Sigmoid colon (tissue), 7 donors: ENCODE measurements around the gene FRMD1. TPM values are rescaled to one million over a fixed set of nuclear protein-coding genes. Genes with fewer than 3 reads are reported as not detected.

Experiments used
- DNase-seq: peaks from one replicate; pipeline ENCODE4 v3.0.0-alpha.2; 2019
- H3K27ac ChIP-seq, 4 donors: fragments of 200-600 bp; sonication (generic); one replicate each; pipeline ENCODE4 v1.5.1; 2016 to 2019; ENCODE audit warnings: mild to moderate bottlenecking in 1 of 4
- H3K27me3 ChIP-seq, 3 donors: fragments of 200-600 bp; sonication (generic); one replicate each; pipeline ENCODE4 v1.5.1; 2019; ENCODE audit warnings: mild to moderate bottlenecking in 1 of 3
- H3K36me3 ChIP-seq, 4 donors: fragments of 200-600 bp; sonication (generic); one replicate each; pipeline ENCODE4 v1.5.1; 2016 to 2019
- H3K4me1 ChIP-seq, 4 donors: fragments of 200-600 bp; sonication (generic); one replicate each; pipeline ENCODE4 v1.5.1; 2017 to 2019
- H3K4me3 ChIP-seq, 4 donors: fragments of 200-600 bp; sonication (generic); one replicate each; pipeline ENCODE4 v1.5.1; 2017 to 2019; ENCODE audit warnings: mild to moderate bottlenecking in 2 of 4, moderate library complexity in 1 of 4
- H3K9me3 ChIP-seq, 4 donors: fragments of 200-600 bp in 3 of 4; sonication (generic) in 3 of 4; one replicate each; pipeline versions ENCODE4 v1.5.1 to v1.6.1; 2013 to 2019
- EP300 ChIP-seq, 4 donors: sonication (generic); formaldehyde crosslinking; IDR thresholded peaks; one replicate each; pipeline ENCODE4 v1.6.1; 2017; ENCODE audit warnings: antibody characterized with exemption in 4 of 4
- POLR2A ChIP-seq, 2 donors: fragments of 450-650 bp; IDR thresholded peaks; one replicate each; pipeline ENCODE4 v1.6.1; 2016; ENCODE audit warnings: antibody characterized with exemption in 2 of 2, mild to moderate bottlenecking in 2 of 2, moderate library complexity in 2 of 2
- POLR2AphosphoS5 ChIP-seq, 4 donors: sonication (generic); formaldehyde crosslinking; IDR thresholded peaks; one replicate each; pipeline ENCODE4 v1.6.1; 2017; ENCODE audit warnings: antibody characterized with exemption in 4 of 4
- WGBS, 2 donors: extraction: QIAGEN DNeasy Blood & Tissue Kit; methylation state at CpG; one replicate each; pipeline ENCODE4 v1.1.7; 2013; 5-methylcytosine and 5-hydroxymethylcytosine counted together
- intact Hi-C: fragments of 100-400 bp; cut with DNase I; formaldehyde crosslinking; loops from one replicate; pipeline ENCODE4 v1.15.1; 2023
- polyA plus RNA-seq, 3 donors: library from polyadenylated mRNA; stranded (reverse); fragments of 200-250 nt; gene quantifications; one replicate each; pipeline ENCODE4 v1.2.3, GENCODE V29; 2013
- total RNA-seq, 4 donors: library from RNA; depleted of rRNA; stranded (reverse); fragments of >200 nt; gene quantifications; one replicate each; pipeline ENCODE4 v1.1.0, GENCODE V29; 2016
- TF ChIP-seq, protein P1 (sequence below), 4 experiments: fragments of 450-650 bp in 3 of 4; fragments of 200-600 bp in 1 of 4; IDR thresholded peaks; one replicate each; pipeline ENCODE4 v1.5.1; 2016 to 2019; ENCODE audit warnings: antibody characterized with exemption in 4 of 4, mild to moderate bottlenecking in 3 of 4, moderate library complexity in 2 of 4
- donor health status: healthy with polysubstance abuse.
- donor health status: Bipolar disorder and iron deficiency.
- donor health status: healthy.

Gene FRMD1
- total and polyA plus RNA-seq, 7 donors: 0.36 to 12.0 (median 4.2) TPM; not detected in 2

GRCh38 chr6:168044521-168045130 lies 34.4 kb downstream of the FRMD1 start:
- intact Hi-C loops: no loop called here
- Histone ChIP-seq H3K4me1 (peaks cover 0 to 7% (median 0%) of the 10 kb centered on the region in 4 donors), H3K4me3 (no peak overlapping the region), H3K27ac (no peak overlapping the region), H3K9me3 (peaks cover 0 to 4% (median 2%) of the 10 kb centered on the region in 4 donors), H3K27me3 (no peaks in the 10 kb centered on the region), H3K36me3 (no peaks in the 10 kb centered on the region)
- TF ChIP-seq, protein P1, sequence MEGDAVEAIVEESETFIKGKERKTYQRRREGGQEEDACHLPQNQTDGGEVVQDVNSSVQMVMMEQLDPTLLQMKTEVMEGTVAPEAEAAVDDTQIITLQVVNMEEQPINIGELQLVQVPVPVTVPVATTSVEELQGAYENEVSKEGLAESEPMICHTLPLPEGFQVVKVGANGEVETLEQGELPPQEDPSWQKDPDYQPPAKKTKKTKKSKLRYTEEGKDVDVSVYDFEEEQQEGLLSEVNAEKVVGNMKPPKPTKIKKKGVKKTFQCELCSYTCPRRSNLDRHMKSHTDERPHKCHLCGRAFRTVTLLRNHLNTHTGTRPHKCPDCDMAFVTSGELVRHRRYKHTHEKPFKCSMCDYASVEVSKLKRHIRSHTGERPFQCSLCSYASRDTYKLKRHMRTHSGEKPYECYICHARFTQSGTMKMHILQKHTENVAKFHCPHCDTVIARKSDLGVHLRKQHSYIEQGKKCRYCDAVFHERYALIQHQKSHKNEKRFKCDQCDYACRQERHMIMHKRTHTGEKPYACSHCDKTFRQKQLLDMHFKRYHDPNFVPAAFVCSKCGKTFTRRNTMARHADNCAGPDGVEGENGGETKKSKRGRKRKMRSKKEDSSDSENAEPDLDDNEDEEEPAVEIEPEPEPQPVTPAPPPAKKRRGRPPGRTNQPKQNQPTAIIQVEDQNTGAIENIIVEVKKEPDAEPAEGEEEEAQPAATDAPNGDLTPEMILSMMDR (IDR thresholded peaks at IDR 0.05): no peak
- no peak for TF ChIP-seq EP300 (IDR thresholded peaks at IDR 0.05)
- TF ChIP-seq POLR2A (IDR thresholded peaks at IDR 0.05): no peak
- TF ChIP-seq POLR2AphosphoS5 (IDR thresholded peaks at IDR 0.05): no peak
- DNase-seq: peak; percentile 34
- 92 to 95% methylated on average over 28 of the region's 28 CpGs for WGBS, 2 donors

DNA sequence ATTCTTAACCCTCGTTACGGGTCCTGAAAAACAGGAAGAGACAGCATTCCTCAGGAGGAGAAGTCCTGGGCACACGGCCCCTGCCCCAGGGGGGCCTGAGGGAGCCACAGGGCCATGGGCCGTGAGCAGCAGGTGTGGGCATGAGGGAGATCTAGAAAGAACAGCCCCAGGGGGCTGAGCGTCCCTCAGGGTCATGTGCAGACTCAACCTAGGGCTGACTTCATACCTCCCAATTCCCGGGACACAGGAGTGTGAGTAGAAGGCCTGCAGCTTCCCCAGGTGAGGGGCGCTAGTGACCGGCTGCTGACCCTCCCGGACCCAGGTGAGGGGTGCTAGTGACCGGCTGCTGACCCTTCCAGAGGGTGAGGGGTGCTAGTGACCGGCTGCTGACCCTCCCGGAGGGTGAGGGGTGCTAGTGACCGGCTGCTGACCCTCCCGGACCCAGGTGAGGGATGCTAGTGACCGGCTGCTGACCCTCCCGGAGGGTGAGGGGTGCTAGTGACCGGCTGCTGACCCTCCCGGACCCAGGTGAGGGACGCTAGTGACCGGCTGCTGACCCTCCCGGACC lies 35.1 kb downstream of the FRMD1 start:
- Histone ChIP-seq H3K9me3 (peaks cover 0 to 4% (median 2%) of the 10 kb centered on the region in 4 donors), H3K27ac (no peak overlapping the region), H3K4me1 (peaks cover 0 to 7% (median 0%) of the 10 kb centered on the region in 4 donors), H3K36me3 (no peaks in the 10 kb centered on the region), H3K27me3 (no peaks in the 10 kb centered on the region), H3K4me3 (no peak overlapping the region)
- DNase-seq: peak; percentile 48
- TF ChIP-seq, protein P1 (IDR thresholded peaks at IDR 0.05): no peak
- no peak for TF ChIP-seq EP300 (IDR thresholded peaks at IDR 0.05)
- TF ChIP-seq POLR2A (IDR thresholded peaks at IDR 0.05): no peak
- no peak for TF ChIP-seq POLR2AphosphoS5 (IDR thresholded peaks at IDR 0.05)
- 92 to 96% methylated on average over 21 of the region's 21 CpGs for WGBS, 2 donors
- intact Hi-C loops: no loop called here

GRCh38 chr6:168043193-168043847 lies 35.7 kb downstream of the FRMD1 start:
- Histone ChIP-seq H3K27ac (no peak overlapping the region), H3K4me1 (peaks cover 0 to 7% (median 0%) of the 10 kb centered on the region in 4 donors), H3K27me3 (no peaks in the 10 kb centered on the region), H3K36me3 (no peaks in the 10 kb centered on the region), H3K4me3 (no peak overlapping the region), H3K9me3 (peaks cover 0 to 4% (median 2%) of the 10 kb centered on the region in 4 donors)
- 89 to 96% methylated on average over 17 of the region's 17 CpGs for WGBS, 2 donors
- intact Hi-C loops: no loop called here
- DNase-seq: peak; percentile 55
- TF ChIP-seq, protein P1 (IDR thresholded peaks at IDR 0.05): no peak
- TF ChIP-seq POLR2AphosphoS5 (IDR thresholded peaks at IDR 0.05): no peak
- TF ChIP-seq POLR2A (IDR thresholded peaks at IDR 0.05): no peak
- no peak for TF ChIP-seq EP300 (IDR thresholded peaks at IDR 0.05)

DNA sequence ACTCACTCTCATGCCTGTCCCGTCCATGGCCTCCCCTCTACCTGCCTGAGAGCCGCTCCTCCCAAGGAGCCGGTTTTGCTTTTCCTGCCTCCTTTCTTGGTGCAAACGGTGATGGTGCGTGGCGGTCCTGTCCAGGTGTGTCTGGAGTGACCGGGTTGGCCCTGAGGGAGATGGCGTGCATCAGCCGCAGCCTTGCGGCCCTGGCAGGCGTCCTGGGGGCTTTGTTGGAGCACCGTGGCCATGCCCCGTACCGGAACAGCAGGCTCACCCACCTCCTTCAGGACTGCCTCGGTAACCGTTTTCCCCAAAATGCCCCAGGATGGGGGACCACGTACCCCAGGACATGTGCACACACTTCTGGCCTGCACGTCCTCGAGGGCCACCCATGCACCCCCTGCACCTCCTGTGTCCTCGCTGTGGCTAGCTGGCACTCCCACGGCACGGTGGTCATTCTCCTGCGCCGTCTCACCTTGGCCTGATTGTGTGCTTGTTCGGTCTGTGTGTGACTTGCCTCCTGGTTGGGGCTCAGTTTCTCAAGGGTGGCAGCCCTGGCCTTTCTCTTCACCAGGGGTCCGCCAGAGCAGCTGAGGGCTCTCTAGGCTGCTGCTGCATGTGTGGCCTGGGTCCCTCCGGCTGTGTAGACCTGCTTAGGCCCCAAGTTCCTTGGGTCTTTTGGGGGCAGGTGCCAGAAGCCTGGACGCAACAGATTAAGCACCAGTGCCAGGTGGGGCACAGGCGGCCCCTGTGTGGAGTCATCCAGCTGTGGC lies 36.4 kb downstream of the FRMD1 start:
- intact Hi-C loops: no loop called here
- H3K4me1 ChIP-seq: peaks cover 0 to 7% (median 0%) of the 10 kb centered on the region in 4 donors
- TF ChIP-seq POLR2AphosphoS5 (IDR thresholded peaks at IDR 0.05) (no peak), EP300 (IDR thresholded peaks at IDR 0.05) (no peak), POLR2A (IDR thresholded peaks at IDR 0.05) (no peak)
- TF ChIP-seq, protein P1 (IDR thresholded peaks at IDR 0.05): no peak
- H3K36me3 ChIP-seq: no peaks in the 10 kb centered on the region
- H3K27me3 ChIP-seq: no peaks in the 10 kb centered on the region
- no peak overlapping the region for H3K4me3 ChIP-seq
- no peak overlapping the region for H3K27ac ChIP-seq
- WGBS, 2 donors: 93 to 97% methylated on average over 29 of the region's 29 CpGs
- peak; percentile 59 for DNase-seq
- peaks cover 0 to 4% (median 2%) of the 10 kb centered on the region in 4 donors for H3K9me3 ChIP-seq
